H1 (cell line): ENCODE measurements around the gene MAN1C1. TPM values are rescaled to one million over a fixed set of nuclear protein-coding genes. Genes with fewer than 3 reads are reported as not detected.

Experiments
- CTCF ChIA-PET: fragments of 300-600 bp; sonication (Branson Sonifier 250); formaldehyde crosslinking; loops from one replicate; lab custom pipeline; 2021; ENCODE audit not compliant: partially characterized antibody; lab: Charles Lee
- POLR2A ChIA-PET: fragments of 300-600 bp; sonication (Branson Sonifier 250); formaldehyde crosslinking; loops from one replicate; lab custom pipeline; 2021; ENCODE audit warnings: inconsistent platforms; ENCODE audit not compliant: partially characterized antibody; lab: Charles Lee
- DNase-seq, 2 experiments: peaks; one replicate each; pipeline versions ENCODE4 v3.0.0 to v3.0.0-alpha.2; 2010 to 2022; ENCODE audit warnings: low spot score in 2 of 2, low read depth in 1 of 2, mixed read lengths in 1 of 2
- FAIRE-seq: peaks from 2 replicates; lab custom pipeline; 2011; peaks lifted over from hg19 to GRCh38; lab: Jason Lieb, UNC
- H2AFZ ChIP-seq: 2 replicates; pipeline ENCODE4 v1.8.1; 2012; ENCODE audit warnings: low read length, inconsistent platforms
- H2AK5ac ChIP-seq: 2 replicates; pipeline ENCODE4 v1.6.1; 2013; ENCODE audit warnings: low read depth, low read length
- H2BK120ac ChIP-seq: replicated peaks from 2 replicates; pipeline ENCODE3; 2013; ENCODE audit warnings: low read depth, low read length, inconsistent platforms
- H2BK12ac ChIP-seq: 2 replicates; pipeline ENCODE4 v1.6.1; 2013; ENCODE audit warnings: low read depth, low read length
- H2BK15ac ChIP-seq: 2 replicates; pipeline ENCODE4 v1.6.1; 2013; ENCODE audit warnings: low read length
- H2BK20ac ChIP-seq: 2 replicates; pipeline ENCODE4 v1.6.1; 2013; ENCODE audit warnings: low read length
- H2BK5ac ChIP-seq: 2 replicates; pipeline ENCODE4 v1.6.1; 2013; ENCODE audit warnings: low read depth, low read length
- H3K14ac ChIP-seq: 2 replicates; pipeline ENCODE4 v1.6.1; 2013; ENCODE audit warnings: inconsistent platforms; ENCODE audit not compliant: insufficient read length
- H3K18ac ChIP-seq: 2 replicates; pipeline ENCODE4 v1.6.1; 2013; ENCODE audit warnings: low read length; ENCODE audit errors: extremely low read depth
- H3K23ac ChIP-seq: 2 replicates; pipeline ENCODE4 v1.6.1; 2013; ENCODE audit warnings: inconsistent platforms; ENCODE audit not compliant: insufficient read length
- H3K23me2 ChIP-seq: 2 replicates; pipeline ENCODE4 v1.6.1; 2013; ENCODE audit warnings: low read depth, low read length
- H3K27ac ChIP-seq: 2 replicates; pipeline ENCODE4 v1.6.1; 2011; ENCODE audit warnings: low read depth, low read length, inconsistent platforms
- H3K27me3 ChIP-seq, 4 experiments: replicated peaks in 1 of 4; 1 replicate in 1 of 4; 2 replicates in 3 of 4; pipeline versions ENCODE4 v1.6.1 to v1.8.1; 2011 to 2013; ENCODE audit warnings: low read length in 3 of 4, mild to moderate bottlenecking in 3 of 4, inconsistent platforms in 2 of 4, mixed read lengths in 2 of 4, moderate library complexity in 1 of 4; ENCODE audit not compliant: control insufficient read depth in 3 of 4, insufficient read depth in 3 of 4; ENCODE audit errors: extremely low read depth in 1 of 4
- H3K36me3 ChIP-seq, 4 experiments: 2 replicates each; pipeline versions ENCODE4 v1.6.1 to v1.8.1; 2011 to 2013; ENCODE audit warnings: mild to moderate bottlenecking in 4 of 4, low read length in 3 of 4, moderate library complexity in 2 of 4, control low read depth in 1 of 4, inconsistent platforms in 1 of 4; ENCODE audit not compliant: insufficient read depth in 4 of 4, control insufficient read depth in 2 of 4
- H3K4ac ChIP-seq: replicated peaks from 2 replicates; pipeline ENCODE3; 2013; ENCODE audit warnings: low read length, low read depth, mixed read lengths, inconsistent platforms; ENCODE audit not compliant: insufficient read length
- H3K4me1 ChIP-seq, 4 experiments: replicated peaks in 1 of 4; 1 replicate in 1 of 4; 2 replicates in 3 of 4; pipeline versions ENCODE4 v1.6.1 to v1.8.1; 2011 to 2013; ENCODE audit warnings: low read length in 3 of 4, inconsistent platforms in 2 of 4, mixed read lengths in 1 of 4; ENCODE audit not compliant: insufficient read depth in 4 of 4, control insufficient read depth in 3 of 4
- H3K4me2 ChIP-seq, 2 experiments: 2 replicates each; pipeline versions ENCODE4 v1.6.1 to v1.8.1; 2011 to 2013; ENCODE audit warnings: low read depth in 2 of 2, low read length in 2 of 2, control low read depth in 1 of 2, inconsistent platforms in 1 of 2, mild to moderate bottlenecking in 1 of 2; ENCODE audit not compliant: insufficient read depth in 1 of 2
- H3K4me3 ChIP-seq, 4 experiments: fragments of 200-600, 300-600 bp in 1 of 4; sonication (generic), shearing (Covaris generic), sonication (Bioruptor Twin) in 1 of 4; 2 replicates each; pipeline versions ENCODE4 v1.5.1 to v1.8.1; 2011 to 2016; ENCODE audit warnings: low read length in 4 of 4, low read depth in 3 of 4, control low read depth in 2 of 4, inconsistent platforms in 2 of 4, mild to moderate bottlenecking in 2 of 4, mixed read lengths in 1 of 4, moderate library complexity in 1 of 4; ENCODE audit not compliant: insufficient read depth in 2 of 4; ENCODE audit errors: extremely low read depth in 1 of 4
- H3K56ac ChIP-seq: replicated peaks from 2 replicates; pipeline ENCODE3; 2013; ENCODE audit warnings: low read depth, mild to moderate bottlenecking, mixed read lengths, low read length, inconsistent platforms; ENCODE audit not compliant: insufficient read length
- H3K79me1 ChIP-seq: 2 replicates; pipeline ENCODE4 v1.6.1; 2013; ENCODE audit warnings: low read depth, low read length, control low read depth
- H3K79me2 ChIP-seq, 2 experiments: 2 replicates each; pipeline versions ENCODE4 v1.6.1 to v1.8.1; 2012 to 2013; ENCODE audit warnings: low read length in 2 of 2, mild to moderate bottlenecking in 2 of 2, inconsistent platforms in 1 of 2; ENCODE audit not compliant: insufficient read depth in 2 of 2, control insufficient read depth in 1 of 2
- H3K9ac ChIP-seq, 4 experiments: replicated peaks in 1 of 4; 1 replicate in 1 of 4; 2 replicates in 3 of 4; pipeline versions ENCODE4 v1.6.1 to v1.8.1; 2011 to 2013; ENCODE audit warnings: low read depth in 3 of 4, low read length in 3 of 4, control low read depth in 2 of 4, mild to moderate bottlenecking in 2 of 4, moderate library complexity in 2 of 4, inconsistent platforms in 1 of 4; ENCODE audit errors: extremely low read depth in 1 of 4
- H3K9me3 ChIP-seq, 2 experiments: 2 replicates each; pipeline versions ENCODE4 v1.6.1 to v1.8.1; 2012 to 2013; ENCODE audit warnings: mild to moderate bottlenecking in 2 of 2, moderate library complexity in 2 of 2, control low read depth in 1 of 2, inconsistent platforms in 1 of 2, low read depth in 1 of 2, low read length in 1 of 2, mixed read lengths in 1 of 2; ENCODE audit not compliant: insufficient read depth in 2 of 2
- H4K20me1 ChIP-seq, 2 experiments: replicated peaks in 1 of 2; 2 replicates each; pipeline versions ENCODE3 to v1.8.1; 2011 to 2013; ENCODE audit warnings: inconsistent platforms in 2 of 2, low read length in 2 of 2, mild to moderate bottlenecking in 1 of 2; ENCODE audit not compliant: insufficient read depth in 2 of 2, control insufficient read depth in 1 of 2
- H4K5ac ChIP-seq: 2 replicates; pipeline ENCODE4 v1.6.1; 2013; ENCODE audit warnings: low read length, low read depth, mixed read lengths, inconsistent platforms; ENCODE audit not compliant: insufficient read length
- H4K8ac ChIP-seq: 2 replicates; pipeline ENCODE4 v1.8.0; 2013; ENCODE audit warnings: mild to moderate bottlenecking, moderate library complexity, low read length, inconsistent platforms; ENCODE audit not compliant: insufficient read depth; ENCODE audit errors: extremely low read depth
- H4K91ac ChIP-seq: replicated peaks from 2 replicates; pipeline ENCODE3; 2013; ENCODE audit warnings: low read length, mixed read lengths, inconsistent platforms; ENCODE audit not compliant: insufficient read length
- CEBPB ChIP-seq: IDR thresholded peaks from 2 replicates; pipeline ENCODE4 v1.6.1; 2012; ENCODE audit warnings: low read depth, low read length
- JUN ChIP-seq: IDR thresholded peaks from 2 replicates; pipeline ENCODE4 v1.6.1; 2011; ENCODE audit warnings: low read depth, mild to moderate bottlenecking, improper control_type of control experiment, low read length
- JUND ChIP-seq: IDR thresholded peaks from 2 replicates; pipeline ENCODE4 v1.6.1; 2011; ENCODE audit warnings: mild to moderate bottlenecking, improper control_type of control experiment, low read length
- NANOG ChIP-seq: IDR thresholded peaks from 2 replicates; pipeline ENCODE4 v1.6.1; 2011; ENCODE audit warnings: low read length, low read depth, mild to moderate bottlenecking, inconsistent platforms; ENCODE audit not compliant: insufficient read depth, poor library complexity, severe bottlenecking
- RFX5 ChIP-seq: IDR thresholded peaks from 2 replicates; pipeline ENCODE4 v1.6.1; 2011; ENCODE audit warnings: low read depth, low read length, improper control_type of control experiment, borderline replicate concordance
- SAP30 ChIP-seq: fragments of 300-600 bp; sonication (generic); IDR thresholded peaks from 2 replicates; pipeline ENCODE4 v1.7.1; 2012; ENCODE audit warnings: low read length, moderate library complexity, mild to moderate bottlenecking, inconsistent platforms; ENCODE audit not compliant: insufficient read depth, insufficient replicate concordance
- SIN3A ChIP-seq, 2 experiments: IDR thresholded peaks in 1 of 2; conservative IDR thresholded peaks in 1 of 2; 2 replicates each; pipeline ENCODE4 v1.6.1; 2011 to 2012; ENCODE audit warnings: low read length in 2 of 2, improper control_type of control experiment in 1 of 2, low read depth in 1 of 2, mild to moderate bottlenecking in 1 of 2
- TAF7 ChIP-seq: optimal IDR thresholded peaks from 2 replicates; pipeline ENCODE3; 2011; ENCODE audit warnings: low read depth, mild to moderate bottlenecking, inconsistent platforms, low read length, moderate library complexity, borderline replicate concordance
- TEAD4 ChIP-seq: IDR thresholded peaks from 2 replicates; pipeline ENCODE4 v1.6.1; 2012; ENCODE audit warnings: low read depth, low read length, inconsistent platforms, mixed read lengths
- WGBS, 2 experiments: shearing (Covaris generic) in 1 of 2; methylation state at CpG; one replicate each; pipeline versions ENCODE4 v1.1.6 to v1.1.7; 2013 to 2015; ENCODE audit warnings: low lambda C conversion rate in 2 of 2, mixed read lengths in 2 of 2, inconsistent platforms in 1 of 2, low coverage in 1 of 2, missing lambda C conversion rate in 1 of 2; ENCODE audit not compliant: insufficient replicate concordance in 2 of 2, insufficient coverage in 1 of 2, insufficient read length in 1 of 2; ENCODE audit errors: extremely low coverage in 1 of 2, missing lambda C conversion rate in 1 of 2; 5-methylcytosine and 5-hydroxymethylcytosine counted together
- polyA plus RNA-seq, 7 experiments: library from polyadenylated mRNA; depleted of rRNA in 3 of 7; stranded (reverse) in 5 of 7; unstranded in 2 of 7; fragments of >200 nt in 5 of 7; fragments of 200-250 nt in 2 of 7; gene quantifications; 1 replicate in 5 of 7; 2 replicates in 1 of 7; 4 replicates in 1 of 7; pipeline versions ENCODE4 v1.2.1 to v1.2.3, GENCODE V29; 2011 to 2013; ENCODE audit warnings: missing spikeins in 2 of 7, mixed read lengths in 2 of 7
- total RNA-seq: library from RNA; stranded (reverse); fragmentation: NEBNext Ultra II Directional; extraction: Animal tissue kit (Norgen Biotek cat#: 25700); gene quantifications from 2 replicates; pipeline ENCODE4 v1.2.1, GENCODE V29; 2021
- TF ChIP-seq, protein P1 (sequence below): IDR thresholded peaks from 2 replicates; pipeline ENCODE4 v1.6.1; 2012; ENCODE audit warnings: inconsistent platforms

MAN1C1 gene
- total and polyA plus RNA-seq, 2 of the 8 experiments (the other 6 are each of a cell fraction or from before 2014, with no cell fraction given): 7.8 to 15.2 TPM

DNA sequence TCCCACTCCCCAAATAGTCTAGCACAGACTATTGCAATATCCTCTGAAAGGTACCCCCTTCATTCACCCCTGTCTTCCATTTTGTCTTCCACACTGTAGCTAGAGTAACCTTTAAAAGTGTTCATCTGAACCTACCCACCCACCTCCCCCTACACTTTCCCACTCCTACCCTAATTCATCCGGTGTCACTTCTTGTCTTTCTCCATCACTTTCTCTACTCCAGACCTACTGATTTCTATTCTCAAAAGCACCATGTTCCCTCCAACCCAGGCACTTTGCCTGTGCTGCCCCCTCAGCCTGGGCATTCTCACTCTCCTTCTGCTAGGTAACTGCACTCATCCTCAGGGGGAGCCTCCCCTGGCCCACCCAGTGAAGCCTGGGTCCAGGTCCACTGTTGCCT lies 4.7 kb upstream of the MAN1C1 start:
- Histone ChIP-seq H3K36me3 (no peaks in the 10 kb centered on the region), H3K23me2 (peaks cover 4% of the 10 kb centered on the region; the same call in 1 of the 2 replicates), H3K79me1 (no peaks in the 10 kb centered on the region), H2BK20ac (no peak overlapping the region), H3K23ac (no peak overlapping the region)
- WGBS, 2 experiments: 80 to 100% methylated on average over 1 of the region's 1 CpG
- TF ChIP-seq RFX5: no peak
- TF ChIP-seq SAP30: no peak
- TF ChIP-seq TEAD4: no peak
- no peak for TF ChIP-seq CEBPB
- no peak for TF ChIP-seq TAF7
- no peak for TF ChIP-seq SIN3A (conservative IDR thresholded peaks at IDR 0.05 in 1 of 2, IDR thresholded peaks at IDR 0.05 in 1 of 2; ENCODE audit: low read depth in 1 of 2, low read length in 2 of 2)
- no peak for TF ChIP-seq JUN
- TF ChIP-seq NANOG: no peak
- no peak for TF ChIP-seq JUND
- TF ChIP-seq, protein P1, sequence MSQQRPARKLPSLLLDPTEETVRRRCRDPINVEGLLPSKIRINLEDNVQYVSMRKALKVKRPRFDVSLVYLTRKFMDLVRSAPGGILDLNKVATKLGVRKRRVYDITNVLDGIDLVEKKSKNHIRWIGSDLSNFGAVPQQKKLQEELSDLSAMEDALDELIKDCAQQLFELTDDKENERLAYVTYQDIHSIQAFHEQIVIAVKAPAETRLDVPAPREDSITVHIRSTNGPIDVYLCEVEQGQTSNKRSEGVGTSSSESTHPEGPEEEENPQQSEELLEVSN: no peak
- TF ChIP-seq, all 59 proteins: peak for 0
- no peak for DNase-seq
- no peak overlapping the region for H4K91ac ChIP-seq
- H3K4ac ChIP-seq: no peak overlapping the region
- H3K4me2 ChIP-seq: no peak overlapping the region
- H3K9me3 ChIP-seq: no peaks in the 10 kb centered on the region
- H2AK5ac ChIP-seq: no peak overlapping the region
- no peak overlapping the region for H3K4me3 ChIP-seq
- H2BK120ac ChIP-seq: no peak overlapping the region
- no peak overlapping the region for H2BK15ac ChIP-seq
- H3K14ac ChIP-seq: no peak overlapping the region
- H3K18ac ChIP-seq: no peak overlapping the region
- no peak overlapping the region for H4K8ac ChIP-seq
- H2BK12ac ChIP-seq: no peak overlapping the region
- no peaks in the 10 kb centered on the region for H4K20me1 ChIP-seq
- ChIA-PET CTCF (interaction anchor here (0.9 to 5.9 kb wide), 14 partner anchors 11 to 200 kb away, joined by 3 to 34 read pairs (median 4); partner anchors contain the start of gene SELENON), POLR2A (no interaction called here)
- H4K5ac ChIP-seq: no peak overlapping the region
- no peak overlapping the region for H3K9ac ChIP-seq
- no peak overlapping the region for H3K56ac ChIP-seq
- H3K27ac ChIP-seq: no peak overlapping the region
- no peak overlapping the region for H2AFZ ChIP-seq
- H2BK5ac ChIP-seq: no peak overlapping the region
- H3K4me1 ChIP-seq: peaks cover 0 to 5% (median 2%) of the 10 kb centered on the region in 4 experiments; a peak in 2 of 7 replicates
- no peaks in the 10 kb centered on the region for H3K79me2 ChIP-seq
- no peak for FAIRE-seq
- peaks cover 0 to 11% (median 2%) of the 10 kb centered on the region in 4 experiments; a peak in 3 of 7 replicates for H3K27me3 ChIP-seq
